GM12892 (cell line): ENCODE data around the gene TLDC2.

Experiments used
- POLR2A ChIP-seq: IDR thresholded peaks from 2 replicates; pipeline ENCODE4 v1.6.1; 2011; ENCODE audit warnings: low read depth, low read length, control low read depth
- POLR2AphosphoS5 ChIP-seq: IDR thresholded peaks from 2 replicates; pipeline ENCODE4 v1.6.1; 2011; ENCODE audit warnings: low read depth, low read length, control low read depth
- TAF1 ChIP-seq: IDR thresholded peaks from 2 replicates; pipeline ENCODE4 v1.6.1; 2011; ENCODE audit warnings: low read depth, mild to moderate bottlenecking, control low read depth, low read length, borderline replicate concordance

GRCh38 chr20:36875702-36876472 lies at the start of gene TLDC2:
- no peak for TF ChIP-seq POLR2A
- TF ChIP-seq POLR2AphosphoS5, result no peak
- TF ChIP-seq TAF1, result no peak
